ENCODE measurements around the gene FMO1.

Gene FMO1

GRCh38 chr1:171243878-171244277 lies 4.4 kb upstream of the FMO1 start:
- no peak for FAIRE-seq

- no peak for FAIRE-seq
These were observed 2.7 kb upstream of the FMO1 start for GRCh38 chr1:171245458-171246064.

GRCh38 chr1:171247501-171247900 lies 793 bp upstream of the FMO1 start:
- no peak for FAIRE-seq

- FAIRE-seq, result no peak
These were observed 547 bp downstream of the FMO1 start for GRCh38 chr1:171248841-171249240.

- no peak for FAIRE-seq
These were observed 2.0 kb downstream of the FMO1 start for GRCh38 chr1:171250263-171250662.

GRCh38 chr1:171251042-171251951 lies 3.0 kb downstream of the FMO1 start:
- FAIRE-seq, result no peak

GRCh38 chr1:171251952-171252300 lies 3.6 kb downstream of the FMO1 start:
- no peak for FAIRE-seq

- FAIRE-seq, result no peak
These were observed 4.2 kb downstream of the FMO1 start for GRCh38 chr1:171252482-171252881.

GRCh38 chr1:171254859-171255258 lies 6.6 kb downstream of the FMO1 start:
- no peak for FAIRE-seq

- no peak for FAIRE-seq
These were observed 8.8 kb downstream of the FMO1 start for GRCh38 chr1:171256940-171257606.

- no peak for FAIRE-seq
These were observed 9.3 kb downstream of the FMO1 start for GRCh38 chr1:171257607-171258076.

GRCh38 chr1:171258429-171258828 lies 10.1 kb downstream of the FMO1 start:
- no peak for FAIRE-seq

GRCh38 chr1:171258943-171259342 lies 10.6 kb downstream of the FMO1 start:
- no peak for FAIRE-seq

- no peak for FAIRE-seq
These were observed 13.0 kb downstream of the FMO1 start for GRCh38 chr1:171261336-171261735.

- no peak for FAIRE-seq
These were observed 15.6 kb downstream of the FMO1 start for GRCh38 chr1:171263901-171264300.

- no peak for FAIRE-seq
These were observed 17.4 kb downstream of the FMO1 start for GRCh38 chr1:171265686-171266085.

GRCh38 chr1:171266930-171267329 lies 18.6 kb downstream of the FMO1 start:
- no peak for FAIRE-seq

GRCh38 chr1:171267391-171267790 lies 19.1 kb downstream of the FMO1 start:
- FAIRE-seq, result no peak

GRCh38 chr1:171270806-171271205 lies 22.5 kb downstream of the FMO1 start:
- no peak for FAIRE-seq

GRCh38 chr1:171277534-171277933 lies 29.2 kb downstream of the FMO1 start:
- FAIRE-seq, result no peak

- FAIRE-seq, result no peak
These were observed 30.9 kb downstream of the FMO1 start for GRCh38 chr1:171279234-171279633.

- no peak for FAIRE-seq
These were observed 31.4 kb downstream of the FMO1 start for GRCh38 chr1:171279678-171280077.

GRCh38 chr1:171280599-171280998 lies 32.3 kb downstream of the FMO1 start:
- FAIRE-seq, result no peak

Data from endometrium (tissue), 2 donors.